A673 (cell line): Measurements from ENCODE around the gene RNF144B.

Experiments used
- CTCF ChIP-seq: fragments of 300-800, 200-600 bp; sonication (generic); conservative IDR thresholded peaks from 2 replicates; pipeline ENCODE4 v1.5.1; 2017; ENCODE audit warnings: low read depth, mild to moderate bottlenecking, antibody characterized with exemption, low read length, moderate library complexity, mixed read lengths
- EZH2 ChIP-seq: fragments of 200-600 bp; sonication (generic); IDR thresholded peaks from 2 replicates; pipeline ENCODE4 v1.6.1; 2017; ENCODE audit warnings: borderline replicate concordance, low read depth, mild to moderate bottlenecking, mixed read lengths, antibody characterized with exemption, low read length; ENCODE audit not compliant: poor library complexity, severe bottlenecking

DNA sequence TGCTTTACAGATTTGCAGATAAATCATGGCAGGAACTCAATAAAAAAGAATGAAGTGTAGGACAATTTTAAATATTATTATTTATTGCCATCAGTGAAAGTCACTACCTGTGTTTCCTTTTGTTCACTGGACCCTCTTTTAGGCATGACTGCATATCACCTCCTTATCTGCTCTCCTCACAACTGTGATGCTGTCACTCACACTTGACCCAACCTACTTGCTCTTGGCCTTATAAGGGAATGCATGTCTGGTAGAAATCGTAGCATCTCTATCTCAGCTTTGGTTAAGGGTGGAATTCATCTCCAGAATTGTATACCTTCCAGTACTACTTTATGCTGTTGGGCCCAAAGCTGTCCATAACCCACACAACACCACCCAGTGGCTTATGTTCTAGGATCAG lies 47.6 kb upstream of the RNF144B start:
- TF ChIP-seq CTCF (no peak), EZH2 (no peak)
